Measurements from ENCODE around the gene C16orf78. TPM values are rescaled to one million over a fixed set of nuclear protein-coding genes. Genes with fewer than 3 reads are reported as not detected.

C16orf78 gene
- total RNA-seq, 1 donor from 2014 or later, result not detected

GRCh38 chr16:49411121-49411970 is 37.7 kb downstream of the C16orf78 start:
- H3K27ac Mint-ChIP-seq (ENCODE audit: unreplicated experiment), result no peak overlapping the region
- Histone ChIP-seq H3K9ac (ENCODE audit: low read length) (no peak overlapping the region), H3K79me2 (ENCODE audit: insufficient read depth, low read length) (no peaks in the 10 kb centered on the region), H3K27me3 (ENCODE audit: insufficient read depth, low read length) (no peaks in the 10 kb centered on the region), H4K20me1 (ENCODE audit: insufficient read depth, low read length) (no peaks in the 10 kb centered on the region), H2AFZ (ENCODE audit: low read depth, low read length) (no peak overlapping the region), H3K4me2 (ENCODE audit: low read length) (no peak overlapping the region), H3K36me3 (ENCODE audit: insufficient read depth, low read length) (no peaks in the 10 kb centered on the region), H3K4me3 (ENCODE audit: insufficient read depth, low read depth, low read length) (no peak overlapping the region), H3K27ac (ENCODE audit: low read depth, low read length) (no peak overlapping the region), H3K9me3 (ENCODE audit: insufficient read depth, low read depth, low read length) (no peaks in the 10 kb centered on the region), H3K4me1 (ENCODE audit: insufficient read depth, low read length) (no peaks in the 10 kb centered on the region)
- no peak for TF ChIP-seq EZH2 (IDR thresholded peaks at IDR 0.05; ENCODE audit: insufficient read depth, low read length)
- no peak for TF ChIP-seq CTCF (IDR thresholded peaks at IDR 0.05; ENCODE audit: insufficient read depth, low read depth, low read length)
- H3K36me3 Mint-ChIP-seq (ENCODE audit: low read depth, unreplicated experiment), result no peaks in the 10 kb centered on the region
- H3K27me3 Mint-ChIP-seq (ENCODE audit: low read depth, unreplicated experiment), result peaks cover 30% of the 10 kb centered on the region
- FAIRE-seq (no peak), DNase-seq (ENCODE audit: low read depth) (no peak)
- no peaks in the 10 kb centered on the region for H3K9me3 Mint-ChIP-seq (ENCODE audit: unreplicated experiment)
- no peaks in the 10 kb centered on the region for H3K4me1 Mint-ChIP-seq (ENCODE audit: low read depth, unreplicated experiment)
- H3K4me3 Mint-ChIP-seq (ENCODE audit: unreplicated experiment), result no peak overlapping the region

DNA sequence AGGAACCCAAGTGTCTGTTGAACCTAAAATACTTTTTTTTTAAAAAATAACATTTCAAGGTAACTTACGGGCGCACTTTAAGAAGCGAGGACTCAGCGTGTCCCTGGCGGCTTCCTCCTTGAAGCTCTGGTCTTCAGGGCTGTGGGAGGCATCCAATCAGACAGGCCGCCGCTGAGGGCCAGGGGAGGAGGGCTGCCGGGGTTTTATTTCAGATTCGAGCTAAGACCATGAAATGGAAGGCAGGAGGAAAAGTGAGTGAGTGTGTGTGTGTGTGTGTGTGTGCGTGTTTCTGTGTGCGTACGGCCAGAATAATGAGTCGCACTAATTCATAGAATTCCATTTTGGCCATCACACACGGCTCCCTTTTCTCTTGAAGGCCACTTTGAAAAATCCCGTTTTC is 41.1 kb downstream of the C16orf78 start:
- Histone ChIP-seq H4K20me1 (ENCODE audit: insufficient read depth, low read length) (no peaks in the 10 kb centered on the region), H3K79me2 (ENCODE audit: insufficient read depth, low read length) (no peaks in the 10 kb centered on the region), H3K9me3 (ENCODE audit: insufficient read depth, low read depth, low read length) (no peaks in the 10 kb centered on the region), H3K4me1 (ENCODE audit: insufficient read depth, low read length) (no peaks in the 10 kb centered on the region), H2AFZ (ENCODE audit: low read depth, low read length) (no peak overlapping the region), H3K9ac (ENCODE audit: low read length) (no peak overlapping the region), H3K27ac (ENCODE audit: low read depth, low read length) (no peak overlapping the region), H3K4me2 (ENCODE audit: low read length) (no peak overlapping the region), H3K4me3 (ENCODE audit: insufficient read depth, low read depth, low read length) (no peak overlapping the region), H3K27me3 (ENCODE audit: insufficient read depth, low read length) (no peaks in the 10 kb centered on the region), H3K36me3 (ENCODE audit: insufficient read depth, low read length) (no peaks in the 10 kb centered on the region)
- Mint-ChIP-seq H3K36me3 (ENCODE audit: low read depth, unreplicated experiment) (no peaks in the 10 kb centered on the region), H3K27me3 (ENCODE audit: low read depth, unreplicated experiment) (peaks cover 42% of the 10 kb centered on the region), H3K9me3 (ENCODE audit: unreplicated experiment) (no peaks in the 10 kb centered on the region), H3K4me3 (ENCODE audit: unreplicated experiment) (no peak overlapping the region), H3K27ac (ENCODE audit: unreplicated experiment) (no peak overlapping the region), H3K4me1 (ENCODE audit: low read depth, unreplicated experiment) (no peaks in the 10 kb centered on the region)
- FAIRE-seq, result no peak
- no peak for DNase-seq (ENCODE audit: low read depth)
- TF ChIP-seq CTCF (IDR thresholded peaks at IDR 0.05; ENCODE audit: insufficient read depth, low read depth, low read length) (no peak), EZH2 (IDR thresholded peaks at IDR 0.05; ENCODE audit: insufficient read depth, low read length) (no peak)

GRCh38 chr16:49415083-49415482 is 41.5 kb downstream of the C16orf78 start:
- Histone ChIP-seq H3K36me3 (ENCODE audit: insufficient read depth, low read length) (no peaks in the 10 kb centered on the region), H3K4me1 (ENCODE audit: insufficient read depth, low read length) (no peaks in the 10 kb centered on the region), H3K27ac (ENCODE audit: low read depth, low read length) (no peak overlapping the region), H3K4me3 (ENCODE audit: insufficient read depth, low read depth, low read length) (no peak overlapping the region), H3K79me2 (ENCODE audit: insufficient read depth, low read length) (no peaks in the 10 kb centered on the region), H3K27me3 (ENCODE audit: insufficient read depth, low read length) (no peaks in the 10 kb centered on the region), H3K4me2 (ENCODE audit: low read length) (no peak overlapping the region), H3K9me3 (ENCODE audit: insufficient read depth, low read depth, low read length) (no peaks in the 10 kb centered on the region), H2AFZ (ENCODE audit: low read depth, low read length) (no peak overlapping the region), H4K20me1 (ENCODE audit: insufficient read depth, low read length) (no peaks in the 10 kb centered on the region), H3K9ac (ENCODE audit: low read length) (no peak overlapping the region)
- Mint-ChIP-seq H3K4me3 (ENCODE audit: unreplicated experiment) (no peak overlapping the region), H3K27me3 (ENCODE audit: low read depth, unreplicated experiment) (peaks cover 46% of the 10 kb centered on the region), H3K4me1 (ENCODE audit: low read depth, unreplicated experiment) (no peaks in the 10 kb centered on the region), H3K36me3 (ENCODE audit: low read depth, unreplicated experiment) (no peaks in the 10 kb centered on the region), H3K9me3 (ENCODE audit: unreplicated experiment) (no peaks in the 10 kb centered on the region), H3K27ac (ENCODE audit: unreplicated experiment) (no peak overlapping the region)
- DNase-seq (ENCODE audit: low read depth) (no peak), FAIRE-seq (no peak)
- TF ChIP-seq CTCF (IDR thresholded peaks at IDR 0.05; ENCODE audit: insufficient read depth, low read depth, low read length), result no peak
- TF ChIP-seq EZH2 (IDR thresholded peaks at IDR 0.05; ENCODE audit: insufficient read depth, low read length), result no peak
